HG02938 (cell line): Measurements from ENCODE around the gene H6PD.

Experiments
- ATAC-seq: cut with Tn5 transposase; IDR thresholded peaks from one replicate; pipeline ENCODE4 v1.9.1; 2021; ENCODE audit warnings: mild to moderate bottlenecking, moderate library complexity; ENCODE audit not compliant: unreplicated experiment

H6PD gene

GRCh38 chr1:9239622-9240401 is 5.2 kb downstream of the H6PD start:
- ATAC-seq: no peak

- no peak for ATAC-seq
Measured at GRCh38 chr1:9240914-9241820, 6.6 kb downstream of the H6PD start.

- ATAC-seq: no peak
Measured at GRCh38 chr1:9241891-9242290, 7.3 kb downstream of the H6PD start.

GRCh38 chr1:9242338-9242969 is 7.9 kb downstream of the H6PD start:
- ATAC-seq: no peak

GRCh38 chr1:9243066-9243739 is 8.6 kb downstream of the H6PD start:
- no peak for ATAC-seq

GRCh38 chr1:9244501-9245229 is 10.1 kb downstream of the H6PD start:
- no peak for ATAC-seq

GRCh38 chr1:9245230-9245619 is 10.7 kb downstream of the H6PD start:
- no peak for ATAC-seq

- no peak for ATAC-seq
Measured at GRCh38 chr1:9245661-9246060, 11.1 kb downstream of the H6PD start.

- ATAC-seq: no peak
Measured at GRCh38 chr1:9246215-9246614, 11.6 kb downstream of the H6PD start.

GRCh38 chr1:9246841-9247785 is 12.5 kb downstream of the H6PD start:
- no peak for ATAC-seq

GRCh38 chr1:9247894-9248293 is 13.3 kb downstream of the H6PD start:
- ATAC-seq: no peak

- no peak for ATAC-seq
Measured at GRCh38 chr1:9248341-9249262, 14.0 kb downstream of the H6PD start.

GRCh38 chr1:9249263-9249533 is 14.6 kb downstream of the H6PD start:
- no peak for ATAC-seq

- no peak for ATAC-seq
Measured at GRCh38 chr1:9249534-9250410, 15.2 kb downstream of the H6PD start.

GRCh38 chr1:9250411-9251381 is 16.1 kb downstream of the H6PD start:
- no peak for ATAC-seq

- no peak for ATAC-seq
Measured at GRCh38 chr1:9251501-9251900, 16.9 kb downstream of the H6PD start.
